H1 (cell line): ENCODE data around the gene ST6GALNAC3. TPM values are rescaled to one million over a fixed set of nuclear protein-coding genes. Genes with fewer than 3 reads are reported as not detected.

Source experiments
- ATF2 ChIP-seq: IDR thresholded peaks from 2 replicates; pipeline ENCODE4 v1.6.1; 2012; ENCODE audit warnings: low read length, inconsistent platforms
- BCL11A ChIP-seq, 2 experiments: IDR thresholded peaks; one replicate each; pipeline ENCODE4 v1.6.1; 2011; ENCODE audit warnings: low read depth in 2 of 2, low read length in 2 of 2, mild to moderate bottlenecking in 2 of 2
- CBX8 ChIP-seq: fragments of 300-800, 300-1000 bp; sonication (generic); IDR thresholded peaks from 2 replicates; pipeline ENCODE4 v1.7.1; 2016; ENCODE audit warnings: low read depth, low read length, borderline replicate concordance
- SUZ12 ChIP-seq: fragments of 200-600 bp; sonication (generic); IDR thresholded peaks from 2 replicates; pipeline ENCODE4 v1.6.1; 2012; ENCODE audit warnings: mild to moderate bottlenecking, inconsistent platforms, low read length, moderate library complexity, mixed read lengths
- YY1 ChIP-seq: IDR thresholded peaks from 2 replicates; pipeline ENCODE4 v1.6.1; 2011; ENCODE audit warnings: low read depth, mild to moderate bottlenecking, low read length
- polyA plus RNA-seq, 7 experiments: library from polyadenylated mRNA; depleted of rRNA in 3 of 7; stranded (reverse) in 5 of 7; unstranded in 2 of 7; fragments of >200 nt in 5 of 7; fragments of 200-250 nt in 2 of 7; gene quantifications; 1 replicate in 5 of 7; 2 replicates in 1 of 7; 4 replicates in 1 of 7; pipeline versions ENCODE4 v1.2.1 to v1.2.3, GENCODE V29; 2011 to 2013; ENCODE audit warnings: missing spikeins in 2 of 7, mixed read lengths in 2 of 7
- total RNA-seq: library from RNA; stranded (reverse); fragmentation: NEBNext Ultra II Directional; extraction: Animal tissue kit (Norgen Biotek cat#: 25700); gene quantifications from 2 replicates; pipeline ENCODE4 v1.2.1, GENCODE V29; 2021

ST6GALNAC3 gene
- total and polyA plus RNA-seq, 2 of the 8 experiments (the other 6 are each of a cell fraction or from before 2014, with no cell fraction given): 4.9 to 19.0 TPM

GRCh38 chr1:76639181-76639580, 564.6 kb downstream of the ST6GALNAC3 start (continued):
- TF ChIP-seq ATF2: no peak
- no peak for TF ChIP-seq CBX8
- TF ChIP-seq YY1: no peak
- no peak for TF ChIP-seq BCL11A (IDR thresholded peaks at IDR 0.05; ENCODE audit: low read depth in 2 of 2, low read length in 2 of 2)
- TF ChIP-seq SUZ12: no peak
